CD1c-positive myeloid dendritic cell (primary cell): ENCODE results near the gene LRP1B.
"Not testable (repeated sequence)": the region's sequence is repeated elsewhere in the genome, so short reads cannot be mapped to it uniquely, and the experiment has no call there.

Source experiments
- DNase-seq: peaks from one replicate; pipeline ENCODE4 v3.0.0-alpha.2; 2016; ENCODE audit errors: extremely low spot score

LRP1B gene

DNA sequence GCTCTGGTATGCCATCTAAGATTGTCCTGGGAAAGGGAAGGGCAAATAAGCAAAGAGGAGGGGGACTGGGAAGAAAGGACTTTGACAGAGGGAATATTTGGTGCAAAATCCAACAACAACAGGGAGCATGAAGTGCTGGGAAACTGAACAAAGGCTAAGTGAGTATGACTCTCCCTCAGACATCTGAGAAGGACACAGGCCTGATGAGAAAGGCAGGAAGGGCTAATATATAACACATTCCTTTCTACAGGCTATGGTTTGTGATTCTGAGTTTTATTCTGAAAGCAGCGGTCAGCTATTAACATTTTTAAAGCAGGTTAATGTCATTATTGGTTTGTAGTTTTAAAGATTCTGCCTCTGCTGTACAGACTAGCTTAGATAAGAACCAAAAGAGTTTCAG, 1579.5 kb downstream of the LRP1B start:
- no peak for DNase-seq

DNA sequence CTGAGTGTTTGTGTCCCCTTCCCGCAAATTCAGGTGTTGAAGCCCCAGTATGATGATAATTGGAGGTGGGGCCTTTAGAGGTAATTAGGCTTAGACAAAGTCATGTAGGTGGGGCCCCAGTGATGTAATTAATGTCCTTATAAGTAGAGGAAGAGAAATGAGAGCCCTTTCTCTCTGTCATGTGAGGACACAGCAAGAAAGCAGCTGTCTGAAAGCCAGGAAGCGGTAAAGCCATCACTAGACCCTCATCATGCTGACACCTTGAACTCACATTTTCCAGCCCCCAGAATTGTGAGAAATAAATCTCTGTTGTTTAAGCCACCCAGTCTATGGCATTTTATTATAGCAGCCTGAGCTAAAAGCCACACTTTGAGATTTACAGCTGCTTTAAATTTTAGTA, 1580.0 kb downstream of the LRP1B start:
- DNase-seq = no peak

DNA sequence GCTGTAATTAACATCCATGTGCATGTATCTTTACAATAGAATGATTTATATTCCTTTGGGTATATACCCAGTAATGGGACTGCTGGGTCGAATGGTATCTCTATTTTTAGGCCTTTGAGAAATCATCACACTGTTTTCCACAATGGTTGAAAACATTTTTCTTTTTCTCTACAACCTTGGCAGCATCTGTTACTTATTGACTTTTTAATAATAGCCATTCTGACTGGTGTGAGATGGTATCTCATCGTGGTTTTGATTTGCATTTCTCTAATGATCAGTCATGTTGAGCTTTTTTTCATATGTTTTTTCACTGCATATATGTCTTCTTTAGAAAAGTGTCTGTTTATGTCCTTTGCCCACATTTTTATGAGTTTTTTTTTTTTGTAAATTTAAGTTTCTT, 1586.0 kb downstream of the LRP1B start:
- not testable (repeated sequence) for DNase-seq

DNA sequence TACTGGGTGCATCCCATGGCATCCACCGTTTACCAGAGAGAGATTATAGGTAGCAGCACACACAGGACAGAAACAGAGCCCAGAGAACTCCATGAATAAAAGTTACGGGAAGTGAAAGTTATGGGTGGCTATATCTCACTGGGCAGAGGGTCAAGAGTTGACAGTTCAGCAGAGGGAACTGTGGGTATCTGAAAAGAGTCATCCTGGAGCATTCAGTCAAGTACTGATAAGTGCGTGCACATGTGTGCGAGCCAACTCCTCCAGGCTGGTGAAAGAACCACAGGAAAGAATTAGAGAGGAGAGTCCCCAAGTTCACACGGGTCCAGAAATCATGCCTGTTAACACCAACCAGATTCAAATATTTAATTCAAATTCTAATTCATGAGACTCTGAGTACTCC, 1588.2 kb downstream of the LRP1B start:
- no peak for DNase-seq

DNA sequence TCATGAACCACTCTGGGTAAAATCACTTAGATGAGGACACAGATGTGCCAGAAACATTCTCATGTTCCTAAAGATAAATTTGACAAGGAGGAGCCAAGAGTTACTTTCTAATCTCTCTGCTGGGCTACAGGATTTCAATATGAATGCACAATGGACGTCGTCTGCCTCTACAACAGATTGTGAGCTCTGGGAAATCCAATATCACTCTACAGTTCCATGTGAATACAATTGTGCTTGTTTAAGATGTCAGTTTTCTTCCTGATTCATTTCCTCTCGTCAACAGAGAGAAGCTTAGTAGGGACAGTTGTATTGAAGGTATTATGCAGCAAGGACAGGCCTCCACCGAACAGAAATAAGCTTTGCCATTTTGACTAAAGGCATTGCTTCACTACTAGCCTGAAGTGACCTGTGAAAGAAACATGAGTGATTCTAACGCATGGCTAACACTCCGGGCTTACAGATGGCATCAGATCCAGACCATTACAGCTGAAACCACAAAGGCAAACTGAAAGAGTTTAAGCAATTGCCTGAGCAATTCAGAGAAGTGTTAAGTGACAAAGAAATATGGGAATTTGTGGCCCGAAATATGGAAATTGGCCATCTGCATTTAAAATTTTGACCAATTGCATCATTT, 1591.5 kb downstream of the LRP1B start:
- DNase-seq = no peak

GRCh38 chr2:140529706-140530105, 1601.1 kb downstream of the LRP1B start:
- no peak for DNase-seq

- DNase-seq = no peak
These were observed 1601.8 kb downstream of the LRP1B start for GRCh38 chr2:140528982-140529381.

DNA sequence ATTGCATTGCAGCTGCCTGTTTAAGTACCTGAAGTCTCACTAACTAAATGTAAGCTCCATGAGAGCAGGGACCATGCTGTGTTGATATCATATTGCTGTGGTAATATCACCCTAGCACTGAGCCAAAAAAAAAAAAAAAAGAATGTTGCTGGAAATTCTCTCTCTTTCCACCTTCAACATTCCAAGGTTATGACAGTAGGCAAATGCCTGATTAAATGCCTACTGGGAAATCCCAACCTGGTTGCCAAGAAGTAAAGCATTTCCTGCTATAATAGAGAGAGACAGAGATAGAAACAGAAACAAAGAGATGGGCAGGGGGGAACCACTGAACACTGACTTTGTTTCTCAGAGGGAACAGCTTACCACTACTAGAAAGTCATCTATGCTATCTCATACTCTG, 1604.2 kb downstream of the LRP1B start:
- no peak for DNase-seq

DNA sequence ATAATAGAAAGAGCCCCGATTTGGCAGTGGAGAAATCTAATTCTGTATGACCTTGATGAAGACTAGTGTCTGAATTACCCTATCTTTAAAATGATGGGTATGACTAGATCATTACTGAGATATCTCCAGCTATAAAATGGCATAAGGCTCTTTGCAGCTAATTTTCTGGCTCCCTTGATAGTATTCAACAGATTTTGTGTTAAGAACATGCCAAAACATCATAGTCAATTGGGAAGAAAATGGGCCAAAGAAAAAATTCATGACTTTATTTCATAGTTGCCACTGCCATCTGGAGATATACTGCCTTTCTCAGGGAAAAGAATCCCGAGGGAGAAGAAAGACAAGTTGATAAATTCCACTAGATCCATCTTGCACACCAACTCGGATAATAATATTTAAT, 1618.7 kb downstream of the LRP1B start:
- DNase-seq = no peak

- no peak for DNase-seq
These were observed 1621.1 kb downstream of the LRP1B start for GRCh38 chr2:140509765-140510164.

DNA sequence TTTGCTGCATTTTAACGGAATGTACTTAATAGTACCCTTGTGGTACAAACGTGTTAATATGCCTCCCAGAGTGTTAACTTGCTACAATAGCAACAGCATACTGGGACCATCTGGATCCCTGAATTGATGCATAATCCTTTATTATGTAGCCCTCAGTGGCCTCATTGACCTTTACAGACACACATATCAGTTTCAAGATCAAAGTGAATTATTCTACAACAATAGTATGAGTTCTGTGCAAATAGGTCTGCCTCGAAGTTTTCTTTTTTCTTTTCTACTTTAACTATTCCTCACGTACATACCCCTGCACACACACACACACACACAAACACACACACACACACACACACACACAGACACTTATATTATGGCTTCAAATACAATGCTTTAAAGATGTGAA, 1622.1 kb downstream of the LRP1B start:
- no peak for DNase-seq

DNA sequence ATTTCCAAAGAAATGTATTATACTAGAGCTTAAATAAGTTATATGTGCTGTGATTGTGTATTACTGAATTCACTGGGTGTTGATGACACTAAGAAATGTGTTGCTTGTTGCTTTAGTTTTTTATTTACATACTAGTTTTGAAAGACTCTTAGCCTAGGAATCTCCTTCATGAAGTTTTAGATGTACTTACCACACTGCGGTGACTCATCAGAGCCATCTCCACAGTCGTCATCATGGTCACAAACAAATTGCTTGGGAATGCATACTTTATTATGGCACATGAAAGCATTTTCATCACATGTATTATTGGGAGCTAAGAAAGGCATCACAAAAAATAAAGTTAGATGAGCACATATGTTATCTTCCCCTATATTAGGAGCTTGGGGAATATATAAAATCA, 1624.2 kb downstream of the LRP1B start:
- DNase-seq = no peak

DNA sequence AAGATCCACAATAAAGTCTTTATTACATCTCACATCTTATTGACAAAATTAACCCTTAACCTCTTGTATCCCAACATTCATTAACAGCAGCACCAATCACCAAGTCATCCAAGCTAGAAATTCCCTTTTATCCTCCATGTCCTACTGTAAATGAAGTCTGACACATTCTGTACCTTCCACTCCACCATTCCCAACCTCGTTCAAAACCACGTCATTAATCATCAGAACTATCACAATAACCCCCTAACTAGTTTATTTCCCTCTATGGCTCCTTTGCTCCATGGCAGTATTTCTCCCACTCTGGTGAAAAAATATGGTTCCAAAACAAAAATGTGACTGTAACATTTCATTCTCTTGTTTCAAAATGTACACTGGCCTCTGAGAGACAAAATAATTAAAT, 1626.2 kb downstream of the LRP1B start:
- no peak for DNase-seq

- DNase-seq = no peak
These were observed 1627.7 kb downstream of the LRP1B start for GRCh38 chr2:140502951-140503630.

DNA sequence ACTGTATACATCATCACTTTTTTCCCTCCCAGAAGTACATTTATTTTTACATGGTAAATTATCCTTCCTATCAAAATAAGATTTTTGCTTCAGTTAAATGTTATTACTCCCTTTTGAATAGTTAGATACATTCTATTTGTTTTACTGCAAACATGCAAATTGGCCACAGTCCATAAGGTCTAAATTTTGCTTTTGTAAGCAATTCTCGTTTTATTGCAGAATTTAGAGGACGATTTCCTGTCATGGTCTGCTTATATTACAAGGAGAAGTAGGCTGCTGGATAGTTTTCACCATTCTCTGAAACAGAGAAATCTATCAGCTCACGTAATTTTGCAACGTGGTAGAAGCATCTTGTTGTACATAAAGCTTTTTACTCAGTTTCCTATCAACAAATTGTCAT, 1632.5 kb downstream of the LRP1B start:
- no peak for DNase-seq

DNA sequence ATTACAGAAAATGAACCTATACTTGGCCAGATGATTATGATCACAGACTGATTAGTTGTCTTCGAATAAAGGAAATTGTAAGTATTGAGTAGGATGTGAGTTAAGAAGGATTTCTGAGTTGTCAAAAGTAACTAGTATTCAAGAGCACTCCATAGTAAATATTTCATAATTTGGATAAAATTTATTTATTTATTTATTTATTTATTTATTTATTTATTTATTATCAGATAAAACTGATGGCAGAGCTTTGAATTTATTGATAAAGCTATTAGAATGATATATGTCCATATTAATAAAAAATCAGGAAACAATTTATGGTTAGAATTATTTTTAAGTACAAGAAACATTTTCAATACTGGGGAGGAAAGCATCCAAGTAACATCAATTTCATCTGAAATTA, 1634.1 kb downstream of the LRP1B start:
- no peak for DNase-seq

DNA sequence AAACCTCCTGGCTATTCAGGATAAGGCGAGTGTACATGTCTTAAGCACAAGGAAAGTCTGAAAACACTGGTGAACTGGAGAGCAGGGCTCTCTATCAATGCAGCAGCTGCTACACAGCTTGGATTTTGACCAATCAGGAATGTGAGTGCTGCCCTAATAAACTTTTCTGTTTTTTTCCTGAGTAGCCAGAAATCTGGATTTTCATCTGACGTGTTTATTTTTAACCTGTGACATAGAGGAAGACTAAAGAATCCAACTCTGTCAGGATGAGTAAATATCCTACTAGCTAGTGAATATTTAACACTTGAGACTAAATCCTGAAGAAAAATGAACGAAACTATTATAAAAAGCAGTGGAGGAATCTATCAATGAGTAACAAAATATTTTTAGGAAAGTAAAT, 1638.9 kb downstream of the LRP1B start:
- DNase-seq = no peak

DNA sequence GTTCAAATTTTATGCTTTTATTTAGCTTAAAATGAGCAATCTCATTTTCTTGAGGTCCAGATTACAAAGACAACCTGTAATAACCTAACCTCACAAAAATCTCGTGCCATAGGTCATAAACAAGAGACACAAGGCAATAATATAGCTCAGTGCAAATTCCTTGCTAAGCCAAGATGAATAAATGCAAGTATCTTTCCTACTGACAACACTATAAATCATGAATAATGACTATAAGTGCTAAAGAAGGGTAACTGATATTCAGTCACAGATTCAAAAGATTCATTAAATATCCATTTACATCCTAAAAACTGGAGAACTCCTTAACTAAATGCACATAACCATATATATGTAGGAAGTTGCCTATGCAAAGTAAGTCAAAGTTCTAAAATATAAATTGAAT, 1641.6 kb downstream of the LRP1B start:
- no peak for DNase-seq

- DNase-seq = no peak
These were observed 1649.7 kb downstream of the LRP1B start for GRCh38 chr2:140481136-140481535.

- DNase-seq = no peak
These were observed 1657.0 kb downstream of the LRP1B start for GRCh38 chr2:140473851-140474250.

- no peak for DNase-seq
These were observed 1658.1 kb downstream of the LRP1B start for GRCh38 chr2:140472676-140473075.

- no peak for DNase-seq
These were observed 1665.5 kb downstream of the LRP1B start for GRCh38 chr2:140465301-140465700.

- DNase-seq = no peak
These were observed 1667.8 kb downstream of the LRP1B start for GRCh38 chr2:140462990-140463389.

DNA sequence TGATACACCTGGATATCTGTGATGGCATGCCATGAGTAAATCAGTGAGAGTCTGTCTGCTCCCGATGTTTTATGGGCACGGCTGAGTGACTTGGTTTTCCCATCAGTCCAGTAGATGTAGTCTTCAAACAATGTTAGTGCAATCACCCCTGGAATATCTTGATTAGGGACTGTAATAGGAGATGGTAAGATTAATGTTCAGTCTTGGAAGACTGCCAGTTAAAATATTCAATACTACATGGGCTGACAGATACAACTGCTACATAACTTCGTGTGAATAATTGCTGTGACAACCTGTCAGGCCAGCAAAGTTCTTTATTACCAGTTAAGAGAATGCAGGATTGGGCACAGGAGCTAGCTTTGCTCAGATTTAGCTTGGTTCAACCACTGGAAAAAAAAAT, 1673.3 kb downstream of the LRP1B start:
- DNase-seq = no peak
